Coronary artery (tissue), 2 donors: ENCODE data around the gene FNDC4.
"Not testable (repeated sequence)": the region's sequence is repeated elsewhere in the genome, so short reads cannot be mapped to it uniquely, and the experiment has no call there.

Source experiments
- DNase-seq: peaks from one replicate; pipeline ENCODE4 v3.0.0-alpha.2; 2017; ENCODE audit warnings: low spot score
- H3K27ac ChIP-seq, 2 donors: fragments of 200-600 bp; sonication (generic); one replicate each; pipeline ENCODE4 v1.5.1; 2016 to 2019
- H3K4me3 ChIP-seq: fragments of 200-600 bp; sonication (generic); 2 replicates; pipeline ENCODE4 v1.5.1; 2016; ENCODE audit warnings: mild to moderate bottlenecking, moderate library complexity
- CTCF ChIP-seq: fragments of 200-600 bp; sonication (generic); IDR thresholded peaks from one replicate; pipeline ENCODE4 v1.5.1; 2019; ENCODE audit warnings: antibody characterized with exemption

Gene FNDC4

GRCh38 chr2:27494944-27495554 is at the start of gene FNDC4:
Gene FNDC4 (minus strand): TSS chr2:27495200. CDS start chr2:27494679, 521 bp downstream.
- no peak for DNase-seq
- Histone ChIP-seq H3K4me3 (peak within 1 kb of the TSS; percentile 95), H3K27ac (peak within 1 kb of the TSS; percentile 79 to 90)
- no peak for TF ChIP-seq CTCF

GRCh38 chr2:27544143-27544821 is 49.3 kb upstream of the FNDC4 start:
- Histone ChIP-seq H3K4me3 (no peak overlapping the region), H3K27ac (no peak overlapping the region)
- no peak for TF ChIP-seq CTCF
- no peak for DNase-seq

- H3K4me3 ChIP-seq, DNase-seq, H3K27ac ChIP-seq: not testable (repeated sequence)
Observed at GRCh38 chr2:27539649-27540048, 44.6 kb upstream of the FNDC4 start.

- not testable (repeated sequence) for H3K4me3 ChIP-seq, DNase-seq, H3K27ac ChIP-seq
Observed at GRCh38 chr2:27538839-27539450, 43.9 kb upstream of the FNDC4 start.

- no peak for TF ChIP-seq CTCF
- Histone ChIP-seq H3K4me3 (no peak overlapping the region), H3K27ac (no peak overlapping the region)
- DNase-seq = no peak
Observed at GRCh38 chr2:27537287-27537686, 42.3 kb upstream of the FNDC4 start.

GRCh38 chr2:27531983-27532382 is 37.0 kb upstream of the FNDC4 start:
- Histone ChIP-seq H3K4me3 (no peak overlapping the region), H3K27ac (no peak overlapping the region)
- no peak for TF ChIP-seq CTCF
- no peak for DNase-seq

GRCh38 chr2:27527182-27527581 is 32.2 kb upstream of the FNDC4 start:
- no peak for TF ChIP-seq CTCF
- no peak for DNase-seq
- H3K27ac ChIP-seq = no peak overlapping the region
- no peak overlapping the region for H3K4me3 ChIP-seq

GRCh38 chr2:27522400-27522945 is 27.5 kb upstream of the FNDC4 start:
- no peak overlapping the region for H3K27ac ChIP-seq
- DNase-seq = no peak
- TF ChIP-seq CTCF = no peak
- H3K4me3 ChIP-seq = no peak overlapping the region
